ENCODE data around the gene CDK14. TPM values are rescaled to one million over a fixed set of nuclear protein-coding genes. Genes with fewer than 3 reads are reported as not detected.

CDK14 gene
- total RNA-seq, 2 donors from 2014 or later = 8.7 to 13.4 TPM

- H3K4me1 Mint-ChIP-seq = peaks cover 6% of the 10 kb centered on the region
- no peaks in the 10 kb centered on the region for H3K9me3 Mint-ChIP-seq
- 54 to 62% methylated on average over 3 of the region's 3 CpGs for WGBS, 2 experiments (ENCODE audit: insufficient coverage in 1 of 2, insufficient read length in 1 of 2)
- Histone ChIP-seq H3K36me3 (ENCODE audit: control insufficient read depth, insufficient read depth, low read length) (no peaks in the 10 kb centered on the region), H3K9me3 (ENCODE audit: control insufficient read depth, low read length) (no peaks in the 10 kb centered on the region), H3K4me1 (ENCODE audit: control insufficient read depth, insufficient read depth, low read length) (peaks cover 4% of the 10 kb centered on the region), H3K27ac (ENCODE audit: low read depth, low read length) (no peak overlapping the region), H3K9ac (ENCODE audit: extremely low read depth, low read length, poor library complexity, severe bottlenecking) (no peak overlapping the region), H3K27me3 (ENCODE audit: control insufficient read depth, insufficient read depth, low read length, poor library complexity, severe bottlenecking) (no peaks in the 10 kb centered on the region), H3K4me3 (ENCODE audit: low read length) (no peak overlapping the region)
- H3K27ac Mint-ChIP-seq = no peak overlapping the region
- no peak overlapping the region for H3K4me3 Mint-ChIP-seq
- no peaks in the 10 kb centered on the region for H3K27me3 Mint-ChIP-seq (ENCODE audit: insufficient read depth)
- peak; percentile 45 for DNase-seq
- H3K36me3 Mint-ChIP-seq (ENCODE audit: low read depth) = no peaks in the 10 kb centered on the region
- no peak for TF ChIP-seq CTCF (conservative IDR thresholded peaks at IDR 0.05)
These were observed 553.5 kb downstream of the CDK14 start for GRCh38 chr7:91149341-91150246.

- Mint-ChIP-seq H3K27me3 (ENCODE audit: insufficient read depth) (no peaks in the 10 kb centered on the region), H3K4me1 (peaks cover 6% of the 10 kb centered on the region), H3K27ac (no peak overlapping the region), H3K36me3 (ENCODE audit: low read depth) (no peaks in the 10 kb centered on the region), H3K9me3 (no peaks in the 10 kb centered on the region), H3K4me3 (no peak overlapping the region)
- Histone ChIP-seq H3K27ac (ENCODE audit: low read depth, low read length) (no peak overlapping the region), H3K36me3 (ENCODE audit: control insufficient read depth, insufficient read depth, low read length) (no peaks in the 10 kb centered on the region), H3K4me3 (ENCODE audit: low read length) (no peak overlapping the region), H3K9me3 (ENCODE audit: control insufficient read depth, low read length) (no peaks in the 10 kb centered on the region), H3K27me3 (ENCODE audit: control insufficient read depth, insufficient read depth, low read length, poor library complexity, severe bottlenecking) (no peaks in the 10 kb centered on the region), H3K9ac (ENCODE audit: extremely low read depth, low read length, poor library complexity, severe bottlenecking) (no peak overlapping the region), H3K4me1 (ENCODE audit: control insufficient read depth, insufficient read depth, low read length) (peaks cover 4% of the 10 kb centered on the region)
- 95% methylated on average over 4 of the region's 4 CpGs; no CpG with 5 or more reads in 1 of the 2 experiments for WGBS, 2 experiments (ENCODE audit: insufficient coverage in 1 of 2, insufficient read length in 1 of 2)
- no peak for TF ChIP-seq CTCF (conservative IDR thresholded peaks at IDR 0.05)
- no peak for DNase-seq
These were observed 555.8 kb downstream of the CDK14 start for GRCh38 chr7:91151916-91152315.

GRCh38 chr7:91156316-91157185 is 560.4 kb downstream of the CDK14 start:
- no peaks in the 10 kb centered on the region for H3K27me3 ChIP-seq (ENCODE audit: control insufficient read depth, insufficient read depth, low read length, poor library complexity, severe bottlenecking)

More at GRCh38 chr7:91156316-91157185, 560.4 kb downstream of the CDK14 start:
- Histone ChIP-seq H3K36me3 (ENCODE audit: control insufficient read depth, insufficient read depth, low read length) (no peaks in the 10 kb centered on the region), H3K27ac (ENCODE audit: low read depth, low read length) (no peak overlapping the region), H3K4me3 (ENCODE audit: low read length) (no peak overlapping the region), H3K9me3 (ENCODE audit: control insufficient read depth, low read length) (no peaks in the 10 kb centered on the region), H3K4me1 (ENCODE audit: control insufficient read depth, insufficient read depth, low read length) (no peaks in the 10 kb centered on the region), H3K9ac (ENCODE audit: extremely low read depth, low read length, poor library complexity, severe bottlenecking) (no peak overlapping the region)
- H3K4me1 Mint-ChIP-seq = no peaks in the 10 kb centered on the region
- no peak for DNase-seq
- no peak overlapping the region for H3K4me3 Mint-ChIP-seq
- 90 to 91% methylated on average over 2 to 9 of the region's 10 CpGs for WGBS, 2 experiments (ENCODE audit: insufficient coverage in 1 of 2, insufficient read length in 1 of 2)
- no peak for TF ChIP-seq CTCF (conservative IDR thresholded peaks at IDR 0.05)
- no peaks in the 10 kb centered on the region for H3K9me3 Mint-ChIP-seq
- H3K36me3 Mint-ChIP-seq (ENCODE audit: low read depth) = no peaks in the 10 kb centered on the region
- H3K27me3 Mint-ChIP-seq (ENCODE audit: insufficient read depth) = no peaks in the 10 kb centered on the region
- H3K27ac Mint-ChIP-seq = no peak overlapping the region
